GM21576 (cell line): Measurements from ENCODE around the gene RASGEF1C.

Experiments
- ATAC-seq: cut with Tn5 transposase; IDR thresholded peaks from one replicate; pipeline ENCODE4 v1.9.1; 2021; ENCODE audit warnings: mild to moderate bottlenecking, moderate library complexity; ENCODE audit not compliant: unreplicated experiment

RASGEF1C gene

DNA sequence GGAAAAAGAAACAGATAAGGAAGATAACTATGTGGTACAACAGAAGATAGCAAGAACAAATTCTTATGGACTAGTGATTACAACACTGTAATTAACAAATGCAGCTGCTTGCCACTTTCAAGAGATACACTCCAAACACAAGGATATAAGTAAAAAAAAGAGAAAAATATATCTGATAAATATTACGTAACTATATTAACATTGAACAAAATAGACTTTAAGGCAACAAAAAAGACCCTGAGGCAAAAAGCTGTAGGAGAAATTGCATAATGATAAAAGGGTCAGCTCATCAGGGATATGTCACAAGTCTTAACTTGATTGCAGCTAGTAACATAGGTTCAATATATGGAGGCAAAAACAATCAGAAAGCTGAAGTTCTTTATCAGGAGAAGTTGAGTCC, 86.1 kb downstream of the RASGEF1C start:
- no peak for ATAC-seq

DNA sequence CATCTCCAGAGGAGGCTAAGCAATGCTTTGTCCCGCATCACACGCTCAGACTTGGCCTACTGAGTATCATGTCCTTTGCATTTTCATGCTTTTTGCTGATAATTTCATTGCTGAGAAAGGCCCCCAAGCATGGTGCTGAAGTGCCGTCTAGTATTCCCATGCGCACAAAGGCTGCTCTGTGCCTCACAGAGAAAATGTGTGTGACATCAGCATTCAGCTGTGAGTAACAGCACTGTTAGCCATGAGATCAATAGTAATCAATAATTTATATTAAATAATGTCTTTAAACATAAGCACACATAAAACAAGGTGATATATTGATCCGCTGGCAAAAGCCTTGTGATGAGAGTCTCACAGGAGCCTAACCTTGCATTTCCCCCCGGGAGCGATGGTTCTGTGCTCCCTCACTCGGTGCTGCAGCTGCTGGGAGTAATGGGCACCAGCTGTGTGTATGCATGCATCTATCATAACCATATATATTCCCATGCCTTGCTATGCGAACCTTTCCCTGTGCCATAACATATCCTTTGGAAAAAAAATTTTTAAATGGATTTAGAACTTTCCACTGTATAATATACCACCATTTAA, 87.1 kb downstream of the RASGEF1C start:
- no peak for ATAC-seq

DNA sequence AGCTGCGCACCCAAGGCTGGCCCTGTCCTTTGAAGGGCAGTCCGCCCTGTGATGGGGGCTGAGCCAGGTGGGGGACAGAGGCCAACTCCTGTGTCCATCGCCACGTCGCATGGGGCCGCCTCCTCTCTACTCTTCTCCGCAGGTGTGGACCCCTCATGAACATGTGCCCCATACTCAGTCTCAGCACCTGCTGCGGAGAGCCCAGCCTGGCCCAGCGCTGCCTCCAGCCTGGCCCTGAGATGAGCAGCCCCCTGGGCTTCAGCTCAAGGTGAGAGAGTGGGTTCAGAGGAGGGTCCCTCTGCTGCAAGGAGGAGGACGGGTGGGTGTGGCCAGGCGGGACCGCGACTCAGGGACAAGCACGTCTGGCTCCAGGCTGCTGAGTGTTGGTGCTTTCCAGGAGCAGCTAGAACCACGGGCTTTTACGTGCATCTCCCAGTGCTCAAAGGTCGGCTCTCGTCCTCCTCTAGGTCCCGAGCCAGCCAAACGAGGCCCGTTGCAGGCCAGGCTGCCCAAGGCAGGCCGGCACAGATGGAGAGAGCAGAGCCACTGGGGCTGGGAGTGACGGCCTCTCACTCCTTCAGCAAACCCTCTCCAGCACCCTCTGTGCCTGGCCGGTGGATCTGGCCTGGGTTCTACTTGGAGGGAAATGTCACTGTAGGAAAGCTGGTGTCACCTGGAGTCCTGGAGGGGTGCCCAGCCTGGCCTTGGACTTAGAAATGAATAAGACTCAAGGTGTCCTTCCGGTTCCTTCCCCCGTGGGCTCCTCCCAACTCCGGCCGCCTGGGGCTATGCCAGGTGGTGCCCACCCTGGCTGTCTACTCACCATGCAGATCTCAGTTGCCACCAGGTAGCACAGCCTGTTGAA, 88.5 kb downstream of the RASGEF1C start:
- ATAC-seq: no peak

DNA sequence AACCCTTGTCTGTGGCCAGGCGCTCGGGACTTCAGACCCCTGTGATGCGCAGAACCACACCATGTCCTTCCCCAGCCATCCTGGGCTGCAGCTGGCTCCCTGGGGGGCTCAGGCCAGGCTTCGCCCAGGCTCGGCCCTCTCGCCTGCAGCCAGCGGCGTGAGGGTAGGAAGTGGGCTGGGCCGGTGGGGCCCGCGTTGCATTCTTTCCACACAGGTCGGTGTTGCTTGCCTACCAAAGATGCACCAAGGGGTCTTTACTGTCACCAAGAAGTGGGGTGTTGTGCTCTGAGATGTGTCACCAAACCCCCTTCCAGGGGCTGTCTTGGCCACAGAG, 89.1 kb downstream of the RASGEF1C start:
- no peak for ATAC-seq

DNA sequence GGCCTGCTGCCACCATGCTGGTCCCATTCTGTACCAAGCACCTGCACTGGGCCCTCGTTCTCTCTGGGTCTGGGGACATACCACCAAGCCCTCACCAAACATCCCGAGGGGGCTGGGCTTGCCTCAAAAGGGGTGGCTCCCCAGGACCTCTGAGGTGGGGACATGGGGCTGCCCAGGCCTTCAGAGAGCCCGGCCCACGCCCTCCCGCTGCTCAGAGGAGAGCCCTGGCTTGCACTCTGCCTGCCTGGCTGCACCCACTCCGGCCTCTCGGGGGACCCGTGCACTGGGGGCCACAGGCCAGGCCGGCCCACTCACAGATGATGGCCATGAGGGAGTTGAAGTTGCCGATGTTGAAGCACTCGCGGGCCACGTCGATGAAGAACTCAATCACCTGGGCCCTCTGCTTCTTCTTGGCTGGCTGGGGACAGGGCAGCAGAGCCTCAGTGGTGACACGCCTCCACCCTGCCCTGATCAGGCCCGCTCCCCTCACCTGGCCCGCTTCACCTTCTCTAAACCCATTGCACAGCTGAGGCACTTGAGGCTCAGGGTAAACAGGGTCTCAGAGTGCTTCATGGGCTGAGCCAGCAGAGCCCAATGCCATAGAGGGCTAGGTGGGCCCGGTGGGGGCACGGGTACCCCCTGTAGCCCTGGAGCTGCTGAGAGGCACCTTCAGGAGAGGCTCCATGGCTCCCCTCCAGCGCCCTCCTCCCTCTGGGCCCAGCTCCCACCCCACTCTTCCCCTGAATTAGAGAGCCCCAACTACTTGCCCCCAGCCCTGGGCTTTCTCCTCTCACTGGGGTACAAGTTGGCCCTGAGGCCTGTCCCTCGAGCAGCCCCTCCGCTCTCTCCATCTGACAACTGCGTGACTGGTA, 89.7 kb downstream of the RASGEF1C start:
- no peak for ATAC-seq

DNA sequence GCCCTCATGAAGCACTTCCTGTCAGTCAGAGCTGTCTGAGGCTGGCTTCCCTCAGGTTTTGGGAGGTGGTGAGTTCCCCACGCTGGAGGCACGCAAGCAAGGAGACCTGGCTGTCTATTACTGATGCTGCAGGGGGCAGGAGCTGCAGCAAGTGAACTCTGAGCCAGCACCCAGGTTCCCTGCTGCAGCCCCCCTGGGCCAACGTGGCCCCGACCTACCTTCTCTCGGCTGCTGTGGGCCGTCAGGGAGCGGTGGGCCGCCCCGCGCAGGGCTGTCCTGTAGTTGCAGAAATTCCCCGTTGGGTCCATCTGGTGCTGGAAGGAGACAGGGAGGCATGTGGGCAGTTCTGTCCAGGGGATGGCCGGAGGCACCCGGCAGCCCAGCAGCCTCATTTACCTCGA, 90.6 kb downstream of the RASGEF1C start:
- ATAC-seq: no peak

DNA sequence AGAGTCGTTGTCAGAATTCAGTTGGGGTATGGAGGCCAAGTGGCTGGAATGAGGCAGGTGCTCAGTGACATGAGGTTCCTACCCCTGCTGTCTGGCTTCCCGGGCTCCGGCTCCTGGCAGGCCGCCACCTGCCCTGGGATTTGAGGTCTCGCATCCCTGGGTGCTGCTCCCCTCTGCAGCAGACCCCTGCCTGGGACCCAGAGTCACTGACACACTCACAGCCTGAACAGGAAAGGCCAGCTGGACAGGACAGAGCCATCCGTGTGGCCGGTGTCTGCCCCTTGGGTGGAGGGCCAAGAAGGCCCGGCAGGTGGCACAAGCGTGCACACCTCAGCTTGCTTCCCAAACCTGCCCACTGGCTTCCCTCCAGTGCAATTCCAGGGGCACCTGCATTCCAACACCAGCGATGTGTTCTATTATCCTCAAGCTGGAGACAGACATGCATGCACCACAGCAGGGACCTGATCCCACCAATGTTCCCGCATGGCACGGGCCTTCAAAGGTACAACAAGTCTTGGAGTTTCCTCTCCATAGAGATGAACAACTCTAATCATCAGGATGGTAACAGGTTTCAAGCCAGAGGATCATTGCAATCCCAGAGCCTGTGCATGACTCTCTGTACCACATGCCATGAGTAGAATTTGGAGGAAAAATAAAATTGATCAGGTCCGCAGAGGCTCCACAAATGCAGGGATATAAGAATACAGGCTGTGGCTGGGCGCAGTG, 91.8 kb downstream of the RASGEF1C start:
- ATAC-seq: no peak

DNA sequence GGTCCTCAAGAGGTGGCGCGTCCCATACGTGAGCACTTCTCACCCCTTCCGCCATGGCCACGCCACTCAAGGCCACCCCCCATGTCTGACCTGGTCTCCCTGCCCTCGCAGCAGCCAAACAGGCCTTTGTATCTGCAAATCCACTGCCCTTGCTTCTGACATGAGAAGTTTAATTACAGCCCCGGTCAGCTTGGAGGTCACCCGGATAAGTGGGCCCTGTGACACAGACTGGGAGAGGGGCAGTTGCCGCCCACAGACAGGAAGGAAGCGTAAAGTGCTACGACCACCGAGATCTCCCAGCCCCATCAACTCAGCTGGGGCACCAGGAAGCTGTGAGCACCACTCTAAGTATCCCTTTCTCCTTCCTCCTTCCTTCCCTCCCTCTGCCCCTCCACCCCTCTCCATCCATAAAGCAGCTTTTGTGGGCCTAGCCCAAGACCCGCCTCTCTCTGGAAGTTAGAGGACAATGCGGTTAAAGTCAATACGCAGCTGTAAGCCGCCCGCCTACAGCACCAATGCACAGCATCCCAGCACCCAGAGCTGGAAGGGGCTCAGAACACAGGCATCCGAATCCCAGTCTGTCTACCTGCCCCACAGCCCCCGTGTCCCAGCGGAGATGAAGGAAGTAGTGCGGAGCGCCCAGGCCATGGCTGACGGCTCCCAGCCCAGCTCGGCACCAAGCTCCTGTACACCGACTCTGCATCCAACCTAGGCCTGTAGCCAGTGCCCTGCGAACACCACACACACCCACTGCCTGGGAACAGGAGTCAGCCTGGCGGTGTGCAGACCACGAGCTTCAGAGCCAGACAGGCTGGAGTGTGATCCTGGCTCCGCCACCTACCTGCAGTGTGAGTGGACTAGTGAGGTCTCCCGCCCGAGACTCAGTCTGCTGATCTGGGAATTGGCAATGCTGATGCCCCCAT, 92.7 kb downstream of the RASGEF1C start:
- no peak for ATAC-seq

DNA sequence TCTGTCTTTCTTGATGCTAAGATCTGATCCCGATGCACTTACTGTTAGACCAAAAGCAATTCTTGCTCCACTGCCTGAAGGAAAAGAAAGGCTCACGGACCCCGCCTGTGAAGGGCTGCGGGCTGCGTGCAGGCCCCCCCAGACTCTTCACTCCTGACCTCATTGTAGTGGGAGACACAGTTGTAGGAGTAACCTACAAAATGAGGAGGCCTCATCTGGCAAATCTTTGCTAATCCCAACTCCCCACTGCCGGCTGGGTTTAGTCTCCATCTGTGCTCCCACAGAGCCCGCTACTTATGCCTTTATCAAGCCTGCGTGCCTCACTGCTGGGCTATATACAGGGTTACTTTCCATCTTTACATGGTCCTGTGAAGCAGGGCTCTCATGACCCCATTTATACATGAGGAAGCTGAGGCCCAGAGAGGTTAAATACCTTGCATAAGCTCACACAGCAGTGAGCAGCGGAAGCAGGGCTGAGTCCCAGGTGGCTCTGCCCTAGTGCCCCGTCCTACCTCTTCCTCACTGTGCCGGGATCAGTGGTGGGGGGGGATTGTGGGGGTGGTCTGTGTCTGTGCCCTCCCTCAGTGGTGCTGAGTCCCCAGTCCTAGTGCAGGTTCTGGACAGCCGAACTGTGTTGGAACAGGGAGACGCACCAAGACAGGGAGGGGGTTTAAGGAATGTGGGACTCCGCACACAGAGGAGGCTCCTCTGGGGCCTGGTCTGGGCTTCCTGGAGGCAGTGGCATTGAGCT, 93.5 kb downstream of the RASGEF1C start:
- no peak for ATAC-seq

DNA sequence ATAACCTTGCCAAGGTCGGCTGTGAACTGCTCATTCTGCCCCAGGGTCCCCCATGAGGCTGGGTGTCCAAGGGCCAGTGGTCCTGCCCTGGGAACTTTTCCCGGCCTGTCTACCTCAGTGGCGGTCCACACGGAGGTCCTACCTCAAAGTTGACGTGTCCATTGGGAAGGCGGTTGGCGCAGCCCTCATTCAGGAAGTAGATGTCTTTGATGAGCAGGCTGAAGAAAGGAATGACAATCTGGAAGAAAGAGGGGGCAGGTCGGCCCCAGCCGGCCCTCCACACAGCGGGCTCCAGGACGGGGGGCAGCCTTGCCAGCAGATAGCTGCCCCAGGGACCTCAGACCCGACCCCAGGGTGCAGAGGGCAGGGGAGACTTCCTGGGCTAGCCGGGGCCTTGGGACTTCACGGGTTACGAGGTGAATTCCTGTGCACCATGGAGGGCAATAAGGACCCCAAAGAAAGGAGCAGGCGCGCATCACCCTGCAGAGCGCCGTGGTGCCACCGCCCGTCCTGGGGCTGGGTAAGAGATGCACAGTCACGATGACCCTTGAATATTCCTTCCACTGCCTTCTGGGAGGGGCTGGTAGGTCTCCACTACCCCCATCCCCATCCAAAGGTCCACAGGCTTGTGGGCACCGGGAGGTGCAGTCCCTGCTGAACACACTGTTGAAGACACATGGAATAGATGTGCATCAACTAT, 94.6 kb downstream of the RASGEF1C start:
- no peak for ATAC-seq

DNA sequence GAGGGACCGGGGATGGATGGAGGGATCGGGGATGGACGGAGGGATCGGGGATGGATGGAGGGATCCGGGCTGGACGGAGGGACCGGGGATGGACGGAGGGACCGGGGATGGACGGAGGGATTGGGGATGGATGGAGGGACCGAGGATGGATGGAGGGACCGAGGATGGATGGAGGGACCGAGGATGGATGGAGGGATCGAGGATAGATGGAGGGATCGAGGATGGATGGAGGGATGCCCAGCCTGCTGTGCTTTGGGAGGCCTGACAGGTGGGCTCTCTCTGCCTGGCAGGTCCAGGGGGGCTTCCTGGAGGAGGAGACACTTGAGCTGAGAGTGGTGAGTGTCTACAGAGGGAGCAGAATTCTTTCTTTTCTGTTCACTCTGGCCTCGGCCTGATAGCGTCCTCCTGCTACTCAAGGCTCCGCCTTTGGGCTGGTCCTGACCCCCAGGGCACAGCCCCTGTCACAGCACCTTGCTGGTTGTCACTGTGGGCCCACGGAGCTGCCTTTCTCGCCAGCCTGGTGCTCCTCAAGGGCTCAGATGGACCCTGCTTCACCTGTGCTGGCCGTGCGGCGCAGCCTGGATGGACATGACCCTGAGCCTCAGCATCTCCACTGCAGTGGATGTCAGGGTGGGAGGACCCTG, 95.2 kb downstream of the RASGEF1C start:
- no peak for ATAC-seq

DNA sequence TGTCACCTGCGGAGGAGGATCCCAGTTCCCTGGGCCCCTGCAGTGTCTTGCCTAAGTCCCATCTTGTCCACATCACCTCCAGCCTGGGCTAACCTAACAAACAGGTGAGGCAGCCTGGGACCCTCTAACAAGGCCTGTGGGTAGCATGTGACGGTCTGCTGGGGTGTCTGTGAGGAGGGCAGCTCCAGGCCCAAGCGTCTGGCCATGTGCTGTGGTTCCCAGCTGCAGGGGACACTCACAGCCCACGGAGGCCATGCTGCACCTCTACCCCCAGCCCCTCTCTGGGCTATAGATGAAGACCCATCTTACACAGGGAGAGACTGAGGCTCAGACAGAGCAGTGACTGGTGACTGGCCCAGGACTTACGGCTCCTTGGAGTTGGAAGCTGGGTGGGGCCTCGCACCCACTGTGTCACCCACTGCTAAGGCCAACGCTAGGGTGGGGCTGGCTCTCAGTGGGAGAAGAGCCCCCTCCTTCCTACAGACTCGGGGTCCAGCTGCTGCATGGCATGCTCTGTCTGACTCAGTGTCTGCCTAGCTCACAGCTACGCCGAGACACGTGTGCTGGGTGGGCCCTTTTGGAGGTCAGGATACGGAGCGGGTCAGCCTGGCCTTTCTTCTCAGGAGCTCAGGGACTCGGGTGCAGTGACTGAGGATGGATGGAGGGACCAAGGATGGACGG, 96.7 kb downstream of the RASGEF1C start:
- ATAC-seq: no peak

DNA sequence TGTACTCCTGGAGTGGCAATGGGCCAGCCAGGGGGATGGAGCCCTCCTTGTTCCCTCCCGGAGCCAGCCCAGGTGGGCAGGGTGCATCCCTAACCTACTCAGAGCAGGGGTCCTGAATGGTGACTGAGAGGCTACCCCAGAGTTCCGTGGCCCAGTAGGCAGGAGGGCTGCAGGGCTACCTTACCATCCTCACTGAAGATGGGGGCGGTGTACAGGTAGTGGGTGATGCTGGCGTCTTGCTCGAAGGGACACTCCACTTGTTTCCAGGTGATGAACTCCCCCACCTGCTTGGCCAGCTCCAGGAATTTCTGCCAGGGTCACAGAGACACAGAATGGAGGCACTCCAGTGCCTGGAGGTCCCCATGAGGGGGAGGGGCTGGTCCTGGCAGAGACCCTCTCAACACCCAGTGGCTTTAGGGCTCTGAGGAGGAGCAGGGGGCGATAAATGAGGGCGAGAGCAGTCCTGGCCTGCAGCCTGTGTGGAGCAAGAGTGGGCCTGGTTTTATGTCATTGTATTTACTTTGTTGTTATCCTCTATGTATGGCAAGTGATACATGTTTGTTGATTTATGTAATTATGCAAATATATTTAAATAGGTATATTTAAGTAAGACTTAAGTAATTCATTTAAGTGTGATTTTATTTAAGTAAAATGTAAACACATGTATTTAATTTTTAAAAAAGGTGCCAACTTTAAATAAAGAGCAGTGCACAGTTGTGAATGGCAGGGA, 97.6 kb downstream of the RASGEF1C start:
- no peak for ATAC-seq

DNA sequence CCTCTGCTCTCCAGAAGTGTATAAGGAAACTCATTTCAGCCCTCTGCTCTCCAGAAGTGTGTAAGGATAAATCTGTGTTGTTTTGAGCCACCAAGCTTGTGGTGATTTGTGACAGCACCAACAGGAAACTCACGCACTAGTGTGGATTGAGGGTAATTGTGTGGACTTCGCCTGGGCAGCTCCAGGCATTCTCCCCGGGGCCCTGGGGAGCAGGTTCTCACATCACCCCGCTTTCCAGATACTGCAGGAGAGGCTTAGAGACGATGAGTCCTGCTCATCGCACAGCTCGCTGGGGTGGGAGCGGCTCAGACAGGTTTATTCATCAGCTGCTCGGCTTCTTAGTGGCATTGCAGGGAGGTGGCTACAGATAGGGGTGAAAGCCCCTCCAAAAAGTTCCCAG, 99.1 kb downstream of the RASGEF1C start:
- ATAC-seq: no peak

DNA sequence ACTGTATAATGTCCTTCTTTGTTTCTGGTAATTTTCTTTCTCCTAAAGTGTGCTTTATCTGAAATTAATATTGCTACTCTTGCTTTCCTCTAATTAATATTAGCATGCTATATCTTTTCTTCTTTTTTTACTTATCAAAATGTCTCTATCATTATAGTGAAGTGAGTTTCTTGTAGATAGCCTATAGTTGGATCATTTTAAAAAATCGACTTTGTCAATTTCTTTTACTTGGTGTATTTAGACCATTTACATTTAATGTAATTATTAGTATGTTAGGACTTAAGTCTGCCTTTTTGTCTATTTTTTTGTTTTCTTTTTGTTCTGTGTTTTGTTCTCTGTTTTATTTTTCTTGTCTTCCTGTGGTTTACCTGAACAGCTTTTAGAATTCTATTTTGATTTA, 102.0 kb downstream of the RASGEF1C start:
- ATAC-seq: no peak

DNA sequence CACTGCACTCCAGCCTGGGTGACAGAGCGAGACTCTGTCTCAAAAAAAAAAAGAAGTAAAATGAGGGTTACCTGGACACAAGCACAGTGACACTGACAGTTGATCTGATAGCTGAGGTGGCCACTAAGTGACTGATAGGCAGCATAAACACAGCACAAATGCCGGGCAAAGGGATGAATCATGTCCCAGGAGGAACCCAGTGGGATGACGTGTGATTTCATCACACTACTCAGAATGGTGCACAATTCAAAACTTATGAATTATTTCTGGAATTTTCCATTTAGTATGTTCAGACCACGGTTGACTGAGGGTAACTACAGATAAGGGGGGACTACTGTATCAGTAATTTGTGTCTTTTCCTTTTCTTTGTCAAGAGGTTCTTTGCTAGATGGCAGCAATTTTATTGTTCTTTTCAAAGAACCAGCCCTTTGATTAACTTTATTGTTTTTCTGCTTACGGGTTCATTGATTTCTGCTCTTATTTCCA, 103.1 kb downstream of the RASGEF1C start:
- ATAC-seq: no peak

DNA sequence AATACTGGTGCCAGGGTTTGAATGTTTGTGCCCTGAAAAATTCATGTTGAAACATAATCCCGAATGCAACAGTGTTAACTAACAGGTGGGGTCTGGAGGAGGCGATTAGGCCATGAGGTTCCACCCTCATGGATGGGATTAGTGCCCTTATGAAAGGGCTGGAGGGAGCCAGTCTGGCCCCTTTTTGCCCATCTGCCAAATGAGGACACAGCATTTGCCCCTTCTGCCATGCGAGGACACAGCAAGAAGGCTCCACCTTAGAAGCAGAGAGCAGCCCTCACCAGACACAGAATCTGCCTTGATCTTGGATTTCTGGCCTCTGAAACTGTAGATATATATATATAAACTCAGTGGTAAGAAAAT, 104.9 kb downstream of the RASGEF1C start:
- ATAC-seq: no peak
